Uterus (tissue), 4 donors: ENCODE data around the gene ASB2. TPM values are rescaled to one million over a fixed set of nuclear protein-coding genes. Genes with fewer than 3 reads are reported as not detected.

ENCODE experiments used
- DNase-seq, 2 donors: peaks; one replicate each; pipeline ENCODE4 v3.0.0-alpha.2; 2019 to 2020
- H3K27ac ChIP-seq, 2 donors: fragments of 200-600 bp; sonication (generic); 1 replicate in 1 of 2; 2 replicates in 1 of 2; pipeline ENCODE4 v1.5.1; 2016 to 2018
- H3K27me3 ChIP-seq, 2 donors: fragments of 200-600 bp; sonication (generic); one replicate each; pipeline ENCODE4 v1.5.1; 2018 to 2019; ENCODE audit warnings: control low read depth in 1 of 2
- H3K36me3 ChIP-seq, 2 donors: fragments of 200-600 bp; sonication (generic); one replicate each; pipeline ENCODE4 v1.5.1; 2019; ENCODE audit warnings: control low read depth in 1 of 2
- H3K4me1 ChIP-seq, 2 donors: fragments of 200-600 bp; sonication (generic); one replicate each; pipeline ENCODE4 v1.5.1; 2018 to 2019; ENCODE audit warnings: control low read depth in 1 of 2
- H3K4me3 ChIP-seq, 2 donors: fragments of 200-600 bp; sonication (generic); 1 replicate in 1 of 2; 2 replicates in 1 of 2; pipeline ENCODE4 v1.5.1; 2018 to 2019; ENCODE audit warnings: mild to moderate bottlenecking in 1 of 2
- H3K9me3 ChIP-seq, 2 donors: fragments of 200-600 bp; sonication (generic); one replicate each; pipeline ENCODE4 v1.5.1; 2019; ENCODE audit warnings: control low read depth in 1 of 2
- POLR2A ChIP-seq, 2 donors: fragments of 450-650 bp; IDR thresholded peaks; one replicate each; pipeline ENCODE4 v1.6.1; 2016; ENCODE audit warnings: antibody characterized with exemption in 2 of 2, mild to moderate bottlenecking in 1 of 2, moderate library complexity in 1 of 2
- intact Hi-C: fragments of 100-400 bp; cut with DNase I; formaldehyde crosslinking; loops from one replicate; pipeline ENCODE4 v1.15.1; 2023; ENCODE audit warnings: low total_unique reads
- total RNA-seq, 4 donors: library from RNA; depleted of rRNA in 3 of 4; stranded (reverse); fragments of >200 nt in 3 of 4; gene quantifications; one replicate each; pipeline versions ENCODE4 v1.1.0 to v1.2.4, GENCODE V29; 2014 to 2023
- TF ChIP-seq, protein P1 (sequence below), 4 experiments: fragments of 200-600 bp in 2 of 4; fragments of 450-650 bp in 2 of 4; sonication (generic) in 2 of 4; IDR thresholded peaks; one replicate each; pipeline ENCODE4 v1.5.1; 2016 to 2019; ENCODE audit warnings: antibody characterized with exemption in 4 of 4, mild to moderate bottlenecking in 2 of 4, moderate library complexity in 1 of 4
- donor health status: DM: yes; HTN: yes; CAD: no.

Gene ASB2
- total RNA-seq, 4 donors from 2014 or later = 11.8 to 84.1 (median 21.0) TPM

- DNase-seq = no peak
- Histone ChIP-seq H3K27ac (no peak overlapping the region), H3K27me3 (no peaks in the 10 kb centered on the region), H3K36me3 (no peaks in the 10 kb centered on the region), H3K4me3 (no peak overlapping the region), H3K9me3 (no peaks in the 10 kb centered on the region), H3K4me1 (peaks cover 0 to 5% of the 10 kb centered on the region in 2 donors)
- intact Hi-C loops = no loop called here
- no peak for TF ChIP-seq POLR2A (IDR thresholded peaks at IDR 0.05)
- TF ChIP-seq, protein P1, sequence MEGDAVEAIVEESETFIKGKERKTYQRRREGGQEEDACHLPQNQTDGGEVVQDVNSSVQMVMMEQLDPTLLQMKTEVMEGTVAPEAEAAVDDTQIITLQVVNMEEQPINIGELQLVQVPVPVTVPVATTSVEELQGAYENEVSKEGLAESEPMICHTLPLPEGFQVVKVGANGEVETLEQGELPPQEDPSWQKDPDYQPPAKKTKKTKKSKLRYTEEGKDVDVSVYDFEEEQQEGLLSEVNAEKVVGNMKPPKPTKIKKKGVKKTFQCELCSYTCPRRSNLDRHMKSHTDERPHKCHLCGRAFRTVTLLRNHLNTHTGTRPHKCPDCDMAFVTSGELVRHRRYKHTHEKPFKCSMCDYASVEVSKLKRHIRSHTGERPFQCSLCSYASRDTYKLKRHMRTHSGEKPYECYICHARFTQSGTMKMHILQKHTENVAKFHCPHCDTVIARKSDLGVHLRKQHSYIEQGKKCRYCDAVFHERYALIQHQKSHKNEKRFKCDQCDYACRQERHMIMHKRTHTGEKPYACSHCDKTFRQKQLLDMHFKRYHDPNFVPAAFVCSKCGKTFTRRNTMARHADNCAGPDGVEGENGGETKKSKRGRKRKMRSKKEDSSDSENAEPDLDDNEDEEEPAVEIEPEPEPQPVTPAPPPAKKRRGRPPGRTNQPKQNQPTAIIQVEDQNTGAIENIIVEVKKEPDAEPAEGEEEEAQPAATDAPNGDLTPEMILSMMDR (IDR thresholded peaks at IDR 0.05) = no peak
Observed at GRCh38 chr14:93987376-93987775, 11.0 kb upstream of the ASB2 start.

GRCh38 chr14:93986955-93987354, 10.6 kb upstream of the ASB2 start:
- Histone ChIP-seq H3K4me1 (peaks cover 0 to 5% of the 10 kb centered on the region in 2 donors), H3K36me3 (no peaks in the 10 kb centered on the region), H3K27ac (no peak overlapping the region), H3K27me3 (no peaks in the 10 kb centered on the region), H3K4me3 (no peak overlapping the region), H3K9me3 (no peaks in the 10 kb centered on the region)
- no peak for DNase-seq
- intact Hi-C loops = no loop called here
- no peak for TF ChIP-seq POLR2A (IDR thresholded peaks at IDR 0.05)
- TF ChIP-seq, protein P1 (IDR thresholded peaks at IDR 0.05) = no peak

DNA sequence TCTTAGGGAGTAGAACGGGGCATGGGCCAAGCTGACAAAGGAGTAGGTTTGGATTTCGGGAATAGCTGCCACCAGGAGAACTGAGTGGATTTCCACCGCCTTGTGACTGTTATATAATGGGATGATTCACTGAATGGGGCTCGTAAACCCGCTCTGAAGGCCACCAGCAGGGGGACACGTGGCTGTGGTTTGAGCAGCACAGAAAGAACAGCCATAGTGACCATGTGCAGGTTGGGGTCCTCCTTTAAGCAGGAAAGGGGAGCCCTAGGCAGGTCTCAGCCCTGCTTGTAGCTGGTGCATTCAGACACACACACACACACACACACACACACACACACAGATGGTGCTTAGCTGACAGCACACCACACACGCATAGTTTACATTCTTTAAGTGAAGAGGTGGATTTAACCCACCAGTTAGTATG, 8.6 kb upstream of the ASB2 start:
- H3K27ac ChIP-seq = peak overlapping the region in 1 of 2 donors; percentile 48
- no peak overlapping the region for H3K4me3 ChIP-seq
- TF ChIP-seq, protein P1 (IDR thresholded peaks at IDR 0.05) = peak in 2 of 4 experiments; percentile 46 to 51
- no peak for TF ChIP-seq POLR2A (IDR thresholded peaks at IDR 0.05)
- intact Hi-C loops = no loop called here
- peaks cover 0 to 5% of the 10 kb centered on the region in 2 donors for H3K4me1 ChIP-seq
- no peaks in the 10 kb centered on the region for H3K27me3 ChIP-seq
- H3K9me3 ChIP-seq = no peaks in the 10 kb centered on the region
- no peaks in the 10 kb centered on the region for H3K36me3 ChIP-seq
- peak; percentile 51 to 59 for DNase-seq

GRCh38 chr14:93984070-93984469, 7.7 kb upstream of the ASB2 start:
- Histone ChIP-seq H3K9me3 (no peaks in the 10 kb centered on the region), H3K36me3 (no peaks in the 10 kb centered on the region), H3K4me3 (no peak overlapping the region), H3K27me3 (no peaks in the 10 kb centered on the region), H3K27ac (no peak overlapping the region), H3K4me1 (peaks cover 0 to 5% of the 10 kb centered on the region in 2 donors)
- TF ChIP-seq, protein P1 (IDR thresholded peaks at IDR 0.05) = no peak
- TF ChIP-seq POLR2A (IDR thresholded peaks at IDR 0.05) = no peak
- intact Hi-C loops = no loop called here
- DNase-seq = no peak

- Histone ChIP-seq H3K9me3 (no peaks in the 10 kb centered on the region), H3K4me3 (no peak overlapping the region), H3K27me3 (no peaks in the 10 kb centered on the region), H3K4me1 (peaks cover 0 to 5% of the 10 kb centered on the region in 2 donors), H3K27ac (peak overlapping the region; percentile 79 to 84), H3K36me3 (no peaks in the 10 kb centered on the region)
- no peak for DNase-seq
- no peak for TF ChIP-seq POLR2A (IDR thresholded peaks at IDR 0.05)
- TF ChIP-seq, protein P1 (IDR thresholded peaks at IDR 0.05) = no peak
- intact Hi-C loops = no loop called here
Observed at GRCh38 chr14:93982230-93983007, 6.0 kb upstream of the ASB2 start.
